Stimulated activated CD4-positive, alpha-beta T cell treated with anti-CD3 and anti-CD28 coated beads, TNF-alpha, amount 100 ng/mL, for 1 hour (primary cell): ENCODE data around the gene SGPL1.

Source experiments
- DNase-seq, 3 donors: peaks; one replicate each; pipeline ENCODE4 v3.0.0-alpha.2; 2020; ENCODE audit warnings: low read depth in 3 of 3, low spot score in 1 of 3

SGPL1 gene

DNA sequence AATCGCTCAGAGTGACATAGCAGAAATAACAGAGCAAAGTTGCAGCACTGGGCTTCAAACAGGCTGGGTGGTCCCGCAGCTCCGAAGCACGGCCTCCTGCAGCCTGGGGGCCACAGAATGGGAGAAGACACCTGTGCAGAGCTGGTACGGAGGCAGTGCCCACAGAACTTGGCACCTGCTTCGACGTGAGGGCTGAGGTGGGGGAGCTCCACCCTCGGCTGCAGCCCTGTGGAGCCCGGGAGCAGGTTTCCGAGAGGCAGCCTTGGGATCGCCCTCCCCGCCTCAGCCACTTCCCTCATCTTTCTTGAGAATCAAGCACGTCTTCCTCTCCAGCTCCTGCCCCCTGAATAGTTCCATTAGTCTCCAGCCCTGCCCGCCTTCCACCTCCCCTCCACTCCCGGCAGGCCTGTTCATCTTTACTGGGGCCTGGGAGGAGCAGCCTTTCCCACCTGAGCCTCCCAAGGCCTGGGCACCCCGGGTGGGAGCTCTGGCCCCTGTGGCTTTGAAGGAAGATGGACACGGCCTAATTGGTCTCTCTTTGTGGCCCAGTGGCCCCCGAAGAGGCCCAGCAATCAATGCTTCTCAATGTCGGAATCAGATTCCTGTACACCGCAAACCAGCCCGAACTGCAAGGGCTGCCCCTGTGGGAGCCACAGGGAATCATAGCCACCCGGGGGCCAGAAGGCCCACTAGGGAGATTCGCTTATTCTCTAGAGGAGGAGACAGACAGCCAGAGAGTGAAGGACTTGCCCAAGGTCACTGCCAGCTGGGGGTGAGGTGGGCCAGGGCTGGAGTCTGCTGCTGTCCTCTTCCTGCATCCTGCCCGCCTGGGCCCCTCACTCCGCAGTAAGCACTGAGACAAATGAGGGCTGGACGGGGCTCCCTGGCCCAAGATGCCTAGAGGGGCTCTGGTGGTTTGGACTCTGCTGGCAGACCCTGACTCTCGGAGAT is 89.6 kb downstream of the SGPL1 start:
- DNase-seq = no peak

DNA sequence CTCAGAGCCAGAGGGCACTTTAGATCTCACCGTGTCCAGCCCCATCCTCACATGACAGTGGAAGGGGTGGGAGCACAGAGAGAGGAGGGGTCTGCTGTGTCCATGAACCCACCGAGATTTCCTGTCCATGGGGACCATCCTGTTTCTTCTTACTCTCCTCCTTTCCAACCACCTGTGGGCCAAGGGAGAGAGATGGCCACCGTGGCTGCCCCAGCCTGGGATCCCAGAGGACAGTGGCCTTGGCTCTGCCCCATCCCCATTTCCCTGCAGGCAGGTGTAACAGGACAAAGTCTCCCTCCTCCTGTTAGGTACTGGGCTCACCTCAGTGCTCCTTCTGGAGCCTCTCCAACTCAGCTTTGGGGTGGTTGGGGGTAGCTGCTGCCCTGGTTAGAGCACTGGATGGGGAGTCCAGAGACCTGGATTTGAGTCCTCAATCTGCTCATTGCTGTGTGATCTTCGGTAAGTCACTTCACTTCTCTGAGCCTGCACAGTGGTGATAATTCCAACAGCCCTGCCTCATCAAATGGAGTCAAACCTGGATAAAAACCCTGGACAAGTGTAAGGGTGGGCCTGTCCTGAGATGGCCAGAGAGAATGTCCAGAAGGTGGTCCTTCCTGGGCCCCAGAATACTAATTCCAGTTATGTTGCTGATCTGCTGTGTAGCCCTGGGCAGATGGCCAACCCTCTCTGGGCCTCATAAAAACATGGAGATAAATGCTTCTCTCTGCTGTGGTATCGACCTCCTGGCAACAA is 90.5 kb downstream of the SGPL1 start:
- no peak for DNase-seq

DNA sequence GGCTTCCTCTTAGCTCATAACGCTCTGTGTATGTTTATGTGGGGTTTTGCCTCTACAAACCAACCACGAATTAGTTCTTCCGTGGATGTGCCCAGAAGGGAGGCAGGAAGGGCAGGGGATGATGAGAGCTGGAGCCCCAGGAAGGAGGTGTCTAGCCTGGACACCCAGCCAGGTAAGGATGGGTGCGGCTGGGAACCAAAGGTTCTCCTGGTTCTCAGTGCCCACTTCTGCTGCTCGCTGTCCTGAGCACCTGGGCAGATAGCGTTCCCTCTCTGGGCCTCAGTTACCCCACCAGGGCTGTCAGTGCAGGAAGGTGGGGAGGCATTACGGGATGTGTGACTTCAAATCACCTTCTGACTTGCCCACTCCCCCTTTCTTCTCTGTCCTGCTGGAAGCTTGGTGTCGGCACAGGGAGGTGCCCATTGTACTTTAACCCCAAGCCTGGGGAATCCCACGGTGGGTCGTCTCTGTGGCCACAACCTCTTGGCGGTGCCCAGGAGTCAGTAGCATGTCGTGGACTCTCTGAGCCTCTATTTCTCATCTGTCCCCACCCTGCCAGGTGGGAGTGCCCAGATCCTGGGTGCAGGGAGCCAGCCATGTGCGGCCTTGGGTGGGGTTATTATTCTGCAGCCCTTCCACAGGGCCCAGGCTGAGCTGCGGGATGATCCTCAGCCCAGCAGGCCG is 91.3 kb downstream of the SGPL1 start:
- DNase-seq = no peak

DNA sequence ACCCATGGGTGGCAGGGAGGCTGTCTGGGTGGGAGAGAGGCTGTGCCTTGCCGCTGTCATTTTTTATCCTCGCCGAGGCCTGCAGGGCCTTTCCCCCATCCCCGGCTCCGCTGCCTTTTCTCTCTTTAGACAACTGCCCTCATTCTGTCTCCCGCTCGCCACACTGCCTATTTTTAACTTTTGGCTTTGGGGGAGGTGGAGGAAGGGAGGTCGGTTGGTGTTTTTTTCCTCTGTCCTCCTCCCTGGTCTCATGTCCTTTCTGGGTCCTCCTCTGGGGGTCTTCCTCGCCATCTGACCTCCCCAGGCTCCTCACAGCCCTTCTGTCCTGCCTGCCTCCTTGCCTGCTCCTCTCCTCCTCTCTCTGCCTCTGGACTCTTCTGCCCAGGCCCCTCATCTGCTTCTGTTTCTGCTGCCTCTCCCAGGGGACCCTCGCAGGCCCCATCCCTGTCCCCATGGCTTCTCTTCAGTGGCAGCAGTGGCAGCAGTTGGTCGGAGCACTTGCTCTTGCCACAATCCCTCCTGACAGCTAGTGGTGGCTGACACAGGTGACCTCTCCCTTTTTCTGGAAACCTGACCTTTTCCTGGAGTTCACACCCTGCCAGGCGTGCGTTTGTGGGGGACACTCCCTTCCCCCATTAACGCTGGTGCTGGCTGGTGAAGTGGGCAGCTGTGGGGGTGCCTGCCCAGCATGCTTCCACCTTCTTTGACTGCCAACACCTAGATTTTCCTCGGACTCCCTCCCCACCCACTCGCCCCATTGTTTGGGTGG is 92.1 kb downstream of the SGPL1 start:
- DNase-seq = no peak

DNA sequence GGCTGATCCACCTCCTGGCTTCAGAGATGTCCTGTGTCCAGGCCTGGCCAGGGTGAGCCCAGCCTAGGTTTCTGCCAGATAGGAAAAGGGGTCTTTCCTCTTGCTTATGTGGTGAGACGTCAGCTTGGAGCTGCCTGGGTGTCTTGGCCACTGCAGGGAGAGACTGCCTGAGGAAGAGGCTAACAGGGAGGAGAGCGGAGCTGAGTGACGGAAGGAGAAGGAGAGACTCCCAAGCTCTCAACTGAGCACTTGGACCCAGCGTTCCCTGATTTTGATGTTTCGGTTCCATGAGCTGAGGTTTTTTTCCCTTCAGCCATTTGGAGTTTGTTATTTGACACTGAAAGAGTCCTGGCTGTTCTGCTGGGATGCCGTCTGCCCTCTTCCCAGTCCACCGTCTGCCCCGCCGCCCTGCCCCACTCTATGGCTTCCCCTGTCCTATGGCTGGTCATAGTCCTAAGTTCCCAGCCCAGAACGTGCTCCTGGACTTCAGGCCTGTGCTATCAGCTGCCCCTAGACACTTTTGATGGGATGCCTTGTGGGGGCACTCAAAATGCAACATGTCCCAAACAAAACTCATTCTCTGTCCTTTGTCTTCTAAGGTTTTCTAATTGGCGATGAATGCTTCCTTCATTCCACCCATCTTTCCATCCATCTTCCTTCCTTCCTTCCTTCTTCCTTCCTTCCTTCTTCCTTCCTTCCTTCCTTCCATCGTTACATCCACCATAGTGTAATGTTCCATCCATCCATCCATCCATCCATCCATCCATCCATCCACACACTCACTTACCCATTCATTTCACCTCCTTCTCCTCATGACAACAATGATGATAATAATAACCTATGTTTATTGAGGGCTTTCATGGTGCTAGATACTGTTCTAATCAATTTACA is 92.9 kb downstream of the SGPL1 start:
- no peak for DNase-seq

DNA sequence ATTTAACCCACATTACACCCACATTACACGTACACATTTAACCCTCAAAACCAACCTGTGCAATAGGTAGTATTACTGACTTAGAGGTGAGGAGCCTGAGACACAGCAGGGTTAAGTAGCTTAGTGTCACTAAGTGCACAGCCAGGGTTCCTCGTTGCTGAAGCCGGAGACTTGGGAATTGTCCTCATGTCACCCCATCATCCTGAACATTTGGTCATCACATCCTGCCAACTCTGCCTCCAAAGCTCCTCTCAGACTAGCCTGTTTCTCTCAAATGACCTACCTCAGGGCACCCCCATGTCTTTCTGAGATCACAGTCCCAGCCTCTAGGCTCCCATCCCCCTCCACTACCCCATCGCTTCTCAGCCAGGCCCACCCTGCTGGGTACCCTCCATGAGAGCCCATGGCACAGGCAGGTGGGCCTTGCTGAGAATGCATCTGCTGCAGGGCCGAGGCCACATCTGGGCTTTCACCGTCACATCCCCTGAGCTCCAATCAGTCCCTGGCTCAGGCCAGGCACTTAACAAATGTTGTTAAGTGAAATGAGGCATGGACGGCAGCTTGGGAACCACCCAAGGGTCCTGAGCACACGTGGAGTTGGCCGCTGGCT is 93.7 kb downstream of the SGPL1 start:
- no peak for DNase-seq

DNA sequence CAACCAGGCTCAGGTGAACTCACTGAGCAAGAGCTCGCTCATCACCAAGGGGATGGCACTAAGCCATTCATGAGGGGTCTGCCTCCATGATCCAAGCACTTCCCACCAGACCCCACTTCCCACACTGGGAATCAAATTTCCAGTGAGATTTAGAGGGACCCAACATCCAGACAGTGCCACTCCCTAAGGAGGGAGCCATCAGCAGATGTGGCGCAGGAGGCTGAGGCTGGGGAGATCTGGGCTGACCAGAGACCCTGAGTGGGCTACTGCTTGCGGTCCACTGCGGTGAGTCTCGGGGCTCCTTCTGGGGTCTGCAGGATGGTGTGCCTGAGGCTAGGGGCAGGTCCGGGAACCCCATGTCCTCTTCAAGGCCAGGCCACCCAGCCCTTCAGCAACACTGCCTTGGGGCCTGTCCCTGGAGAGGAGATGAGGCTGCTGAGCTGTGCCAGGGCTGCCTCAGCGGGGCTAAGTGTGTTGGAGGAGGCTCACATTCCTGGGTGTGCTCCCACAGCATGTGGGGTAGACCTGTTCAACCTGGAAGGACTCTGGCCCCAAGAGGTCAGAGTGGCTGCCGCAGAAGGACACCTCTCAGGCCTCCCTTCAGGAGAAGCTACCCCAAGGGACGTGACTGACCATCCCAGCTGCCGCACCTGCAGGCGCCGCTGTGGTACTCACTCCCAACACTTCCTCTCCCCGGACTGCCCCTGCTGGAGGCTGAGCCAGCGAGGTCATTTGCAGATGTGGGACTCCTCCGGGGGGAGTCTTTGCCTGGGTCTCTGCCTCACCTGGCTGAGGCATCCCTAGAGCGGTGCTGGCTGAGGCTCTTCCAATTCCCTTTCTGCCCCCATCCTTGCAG is 95.0 kb downstream of the SGPL1 start:
- no peak for DNase-seq

DNA sequence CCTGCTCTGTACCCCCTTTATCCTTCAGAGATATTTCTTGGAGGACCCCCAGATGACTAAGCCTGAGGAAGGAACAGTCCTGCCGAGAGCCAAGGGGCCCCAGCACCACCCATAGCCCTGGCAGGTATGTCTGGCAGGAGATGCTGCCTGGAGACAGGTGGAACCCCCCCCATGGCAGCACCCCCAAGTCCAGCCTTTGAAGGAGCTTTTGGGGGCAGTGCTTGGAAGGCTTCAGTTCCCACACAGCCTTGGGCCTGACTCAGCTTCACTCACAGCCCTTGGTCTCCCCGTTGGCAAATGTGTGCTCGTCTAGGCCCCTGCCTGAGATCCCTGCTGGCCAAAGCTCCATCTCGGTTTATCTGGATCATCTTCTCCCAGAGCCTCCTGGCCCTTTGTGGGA is 95.6 kb downstream of the SGPL1 start:
- no peak for DNase-seq

DNA sequence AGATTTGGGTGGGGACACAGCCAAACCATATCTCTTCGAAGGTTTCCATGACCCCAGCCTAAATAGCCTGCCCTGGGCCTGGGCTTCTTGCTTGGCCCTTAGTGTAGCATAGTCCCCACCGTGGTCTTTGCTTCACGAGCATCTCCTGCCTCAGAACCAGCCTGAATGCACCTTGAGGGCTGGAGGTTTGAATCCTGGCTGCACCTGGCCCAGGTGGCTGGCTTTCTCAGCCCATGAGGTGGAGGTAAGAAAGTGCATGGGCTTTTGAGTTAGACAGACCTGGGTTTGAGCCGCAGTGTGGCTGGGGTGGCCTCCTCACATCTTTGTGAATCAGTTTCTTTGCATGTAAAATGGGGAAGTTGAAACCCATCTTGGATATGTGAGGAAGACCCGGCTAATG is 96.8 kb downstream of the SGPL1 start:
- DNase-seq = no peak

DNA sequence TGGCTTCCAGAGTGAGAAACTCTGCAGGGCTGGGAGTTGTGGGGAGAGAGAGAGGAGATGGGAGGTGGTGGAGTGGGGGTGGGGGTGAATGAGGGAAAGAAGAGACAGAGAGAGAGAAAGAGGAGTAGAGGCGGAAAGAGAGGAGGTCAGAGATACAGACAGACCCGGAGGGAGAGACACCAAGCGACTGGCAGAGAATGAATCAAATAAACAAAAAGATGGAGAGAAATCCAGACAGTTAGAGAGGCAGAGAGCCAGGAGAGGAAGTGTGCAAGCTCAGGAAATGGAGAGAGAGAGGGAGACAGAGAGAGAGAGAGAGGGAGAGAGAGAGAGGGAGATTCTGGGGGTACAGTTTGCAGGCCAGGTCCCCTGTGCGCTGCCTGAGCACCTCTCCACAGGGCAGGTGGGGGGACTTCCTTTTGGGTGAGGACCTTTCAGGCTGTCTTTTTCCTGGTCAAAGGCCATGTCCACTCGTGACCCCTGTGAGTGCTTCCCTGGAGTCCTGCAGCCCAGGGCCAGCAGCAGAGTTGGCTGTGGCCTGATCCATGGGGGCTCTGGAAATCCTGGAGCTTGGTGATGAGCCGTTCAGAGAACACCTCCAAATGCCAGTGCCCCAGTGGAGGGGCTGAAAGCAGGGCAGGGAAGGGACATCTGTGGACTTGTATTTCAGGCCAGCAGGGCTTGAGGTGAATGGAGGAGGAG is 97.6 kb downstream of the SGPL1 start:
- no peak for DNase-seq

DNA sequence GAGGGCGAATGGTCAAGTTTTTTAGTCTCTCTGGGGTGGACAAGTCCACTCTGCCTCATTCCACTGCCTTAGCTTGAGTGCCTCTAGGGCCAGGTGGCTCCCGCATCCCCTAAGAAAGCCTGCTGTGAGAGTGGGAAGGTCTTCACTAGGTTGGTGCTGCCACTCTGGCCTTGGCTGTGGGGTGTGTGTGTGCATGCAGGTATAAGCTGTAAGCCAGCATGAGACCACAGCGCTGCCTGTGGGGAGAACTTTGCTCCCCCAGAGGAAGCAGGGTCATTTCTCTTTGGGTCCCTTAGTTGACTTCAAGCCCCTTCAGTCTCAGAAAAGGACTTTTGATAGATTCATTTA is 98.1 kb downstream of the SGPL1 start:
- DNase-seq = no peak

DNA sequence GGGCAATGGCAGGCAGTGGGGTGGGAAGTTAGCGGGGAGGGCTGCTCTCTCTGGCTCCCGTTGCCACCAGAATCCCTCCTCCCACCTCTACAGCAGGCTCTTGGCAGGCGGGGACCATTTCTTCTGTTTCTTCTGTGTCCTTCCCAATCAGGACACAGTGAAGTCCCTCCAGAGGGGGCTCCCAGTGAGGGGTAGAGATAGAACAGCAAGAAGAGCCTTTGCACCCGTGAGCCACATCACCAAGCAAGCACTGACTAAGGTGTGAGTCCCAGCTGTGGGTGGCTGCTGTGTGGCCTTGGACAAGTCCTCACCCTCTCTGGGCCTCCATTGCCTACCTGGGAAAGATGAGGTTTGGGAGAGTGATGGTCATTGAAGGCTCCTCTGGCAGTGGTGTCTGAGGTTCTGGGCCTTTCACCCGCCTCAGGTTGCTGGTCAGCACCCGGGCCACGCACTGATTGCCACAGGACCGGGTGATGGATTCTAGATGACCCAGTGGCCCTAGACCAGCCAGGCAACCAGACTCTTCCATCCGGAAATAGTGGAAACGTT is 98.6 kb downstream of the SGPL1 start:
- no peak for DNase-seq

DNA sequence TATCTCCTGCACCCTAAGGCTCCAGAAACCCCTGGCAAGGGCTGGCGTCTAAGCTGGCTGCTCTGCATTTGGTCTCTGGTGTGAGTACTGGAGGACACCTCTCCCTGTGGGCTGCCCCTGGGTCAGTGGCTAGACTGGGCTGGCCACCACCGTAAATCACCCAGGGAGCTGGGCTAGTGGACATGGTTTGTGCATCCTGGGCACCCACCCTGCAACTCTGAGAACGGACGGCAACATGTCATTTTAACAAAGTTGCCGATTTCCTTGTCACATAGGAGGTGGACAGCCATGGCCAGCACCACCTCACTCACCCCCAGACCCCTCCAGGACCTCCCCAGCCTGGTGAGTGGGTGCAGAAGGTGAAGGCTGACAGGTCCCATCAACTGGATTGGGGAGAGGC is 99.5 kb downstream of the SGPL1 start:
- no peak for DNase-seq

DNA sequence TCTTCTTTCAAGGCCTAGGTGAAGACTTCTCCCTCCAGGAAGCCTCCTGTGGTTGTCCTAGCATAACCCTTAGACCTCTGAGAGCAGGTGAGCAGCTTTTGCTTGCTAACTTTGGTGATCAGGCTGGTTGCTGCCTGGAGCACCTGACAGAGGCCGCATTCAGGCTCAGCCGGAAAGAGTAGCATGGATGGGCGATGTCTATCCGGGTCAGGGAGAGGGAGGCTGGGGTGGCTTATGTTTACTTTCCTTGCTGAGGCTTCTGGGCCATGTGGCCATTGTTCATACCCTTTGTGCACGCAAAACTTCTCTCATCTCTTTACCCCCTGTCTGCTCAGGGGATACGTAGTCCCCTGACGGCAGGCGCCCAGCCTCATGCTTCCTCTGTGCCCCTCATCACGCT is 100.1 kb downstream of the SGPL1 start:
- DNase-seq = no peak

DNA sequence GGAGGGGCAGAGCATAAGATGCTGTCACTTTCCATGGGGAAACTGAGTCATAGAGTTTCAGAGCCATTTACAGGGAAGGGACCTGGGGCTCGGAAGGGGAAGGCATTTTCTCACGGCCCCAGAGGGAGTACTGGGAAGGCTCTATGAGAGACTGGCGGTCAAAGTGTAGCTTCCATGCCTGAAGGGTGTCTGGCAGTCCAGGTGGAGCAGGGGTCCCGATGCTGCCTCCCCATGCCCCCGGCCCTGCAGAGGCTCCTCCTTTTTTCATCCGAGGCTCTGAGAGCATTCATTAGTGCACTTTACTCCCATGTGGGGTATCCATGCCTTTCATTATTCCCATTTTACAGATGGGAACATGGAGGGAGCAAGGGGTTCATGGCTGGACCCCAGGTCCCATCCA is 100.5 kb downstream of the SGPL1 start:
- DNase-seq = no peak

DNA sequence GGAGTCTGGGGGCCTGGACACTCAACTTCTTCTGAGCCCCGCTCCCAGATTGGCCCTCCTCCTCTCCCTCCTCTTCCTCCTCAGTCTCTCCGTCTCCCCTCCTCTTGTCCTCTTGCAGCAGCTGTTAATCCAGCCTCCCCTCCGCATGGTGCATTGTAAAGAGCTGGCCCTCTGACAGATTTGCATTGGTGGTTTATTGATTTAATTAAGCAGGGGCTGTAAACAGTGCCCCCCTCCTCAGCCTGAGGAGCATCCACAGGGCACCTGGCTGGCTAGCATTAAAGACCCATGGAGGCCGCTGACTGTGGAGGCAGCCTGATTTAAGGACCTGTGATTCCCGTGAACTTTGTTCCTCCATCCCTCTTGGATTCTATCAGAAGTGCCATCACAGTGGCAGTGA is 101.5 kb downstream of the SGPL1 start:
- no peak for DNase-seq

DNA sequence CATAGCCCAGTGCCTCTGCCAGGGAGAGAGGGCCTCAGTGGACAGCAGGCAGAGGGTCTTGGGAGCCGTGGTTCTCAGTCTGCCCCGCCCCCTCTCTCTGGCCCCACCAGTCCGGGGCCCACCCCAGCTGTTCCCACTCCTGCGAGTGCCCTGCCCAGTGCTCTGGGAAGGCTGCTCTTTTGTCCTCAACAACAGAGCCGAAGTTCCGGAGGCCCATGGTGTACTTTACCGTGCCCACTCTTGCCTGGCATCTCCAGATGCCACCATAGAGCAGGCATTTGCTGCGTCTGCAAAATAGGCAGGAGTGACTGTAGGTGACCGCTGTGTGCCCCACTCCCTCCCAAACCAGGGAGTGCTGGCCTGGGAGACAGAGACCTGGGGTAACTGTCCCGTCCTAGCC is 101.9 kb downstream of the SGPL1 start:
- no peak for DNase-seq
